LNCaP clone FGC (cell line): Measurements from ENCODE around the gene ASB16.

Experiments used
- DNase-seq: peaks from one replicate; pipeline ENCODE4 v3.0.0-alpha.2; 2011; ENCODE audit warnings: low read depth
- H3K4me3 ChIP-seq: 2 replicates; pipeline ENCODE4 v1.5.1; 2011; ENCODE audit warnings: mild to moderate bottlenecking, low read depth, low read length, control low read depth
- CTCF ChIP-seq: IDR thresholded peaks from 2 replicates; pipeline ENCODE4 v1.5.1; 2012; ENCODE audit warnings: mild to moderate bottlenecking; ENCODE audit not compliant: control insufficient read depth, insufficient read depth; ENCODE audit errors: extremely low read depth

ASB16 gene

GRCh38 chr17:44218344-44219107, 48.0 kb downstream of the ASB16 start:
- TF ChIP-seq CTCF, result peak; percentile 69
- peak overlapping the region; percentile 62 for H3K4me3 ChIP-seq
- no peak for DNase-seq

GRCh38 chr17:44219108-44219615, 48.7 kb downstream of the ASB16 start:
- H3K4me3 ChIP-seq, result peak overlapping the region; percentile 37
- no peak for DNase-seq
- peak; percentile 19; the same call in 1 of the 2 replicates for TF ChIP-seq CTCF

GRCh38 chr17:44219616-44220212, 49.2 kb downstream of the ASB16 start, which contains the start of gene UBTF:
Gene UBTF, minus strand, starts transcription at chr17:44219675. Its CDS starts 1,446 bp downstream, at chr17:44218229.
- H3K4me3 ChIP-seq, result peak within 1 kb of the TSS; percentile 69
- DNase-seq, result no peak
- TF ChIP-seq CTCF, result 0 out of 2 replicates have a peak, but pooled peaks have one; percentile 5

- no peak for TF ChIP-seq CTCF
- H3K4me3 ChIP-seq, result peak overlapping the region; percentile 69
- no peak for DNase-seq
Measured at GRCh38 chr17:44220213-44221083, 49.9 kb downstream of the ASB16 start.

GRCh38 chr17:44221084-44221861, 50.8 kb downstream of the ASB16 start:
- H3K4me3 ChIP-seq, result peak overlapping the region; percentile 69
- TF ChIP-seq CTCF, result no peak
- DNase-seq, result no peak

GRCh38 chr17:44221862-44222111, 51.3 kb downstream of the ASB16 start:
- peak overlapping the region; percentile 69 for H3K4me3 ChIP-seq
- TF ChIP-seq CTCF, result no peak
- no peak for DNase-seq
